Breast epithelium (tissue), 4 donors: ENCODE data around the gene MYBPC3. TPM values are rescaled to one million over a fixed set of nuclear protein-coding genes. Genes with fewer than 3 reads are reported as not detected.

Source experiments
- DNase-seq, 2 donors: peaks; one replicate each; pipeline ENCODE4 v3.0.0-alpha.2; 2019; ENCODE audit warnings: low spot score in 2 of 2
- H3K27ac ChIP-seq, 2 donors: fragments of 200-600 bp; sonication (generic) in 1 of 2; one replicate each; pipeline ENCODE4 v1.5.1; 2016 to 2019; ENCODE audit warnings: mild to moderate bottlenecking in 1 of 2
- H3K27me3 ChIP-seq, 2 donors: fragments of 200-600 bp; sonication (generic) in 1 of 2; one replicate each; pipeline versions ENCODE4 v1.5.1 to v1.6.0; 2017 to 2019; ENCODE audit warnings: control low read depth in 1 of 2, mild to moderate bottlenecking in 1 of 2
- H3K36me3 ChIP-seq: fragments of 200-600 bp; one replicate; pipeline ENCODE4 v1.5.1; 2019
- H3K4me1 ChIP-seq, 2 donors: fragments of 200-600 bp; sonication (generic); one replicate each; pipeline ENCODE4 v1.5.1; 2016 to 2019; ENCODE audit warnings: control low read depth in 1 of 2
- H3K4me3 ChIP-seq, 3 donors: fragments of 200-600 bp; sonication (generic); 1 replicate in 2 of 3; 2 replicates in 1 of 3; pipeline ENCODE4 v1.5.1; 2016 to 2019; ENCODE audit warnings: mild to moderate bottlenecking in 3 of 3, moderate library complexity in 2 of 3
- H3K9me3 ChIP-seq, 2 donors: fragments of 200-600 bp; sonication (generic) in 1 of 2; one replicate each; pipeline ENCODE4 v1.5.1; 2016 to 2019; ENCODE audit warnings: control low read depth in 1 of 2
- CTCF ChIP-seq, 3 donors: fragments of 450-650 bp; IDR thresholded peaks; one replicate each; pipeline ENCODE4 v1.5.1; 2016 to 2017; ENCODE audit warnings: antibody characterized with exemption in 3 of 3, mild to moderate bottlenecking in 3 of 3, moderate library complexity in 3 of 3
- POLR2A ChIP-seq: fragments of 450-650 bp; IDR thresholded peaks from one replicate; pipeline ENCODE4 v1.6.1; 2016; ENCODE audit warnings: antibody characterized with exemption, mild to moderate bottlenecking, moderate library complexity
- POLR2AphosphoS5 ChIP-seq, 3 donors: sonication (generic); formaldehyde crosslinking; IDR thresholded peaks; one replicate each; pipeline ENCODE4 v1.6.1; 2017; ENCODE audit warnings: antibody characterized with exemption in 3 of 3
- intact Hi-C: fragments of 100-400 bp; cut with DNase I; formaldehyde crosslinking; loops from one replicate; pipeline ENCODE4 v1.15.1; 2023; ENCODE audit warnings: low total_unique reads
- total RNA-seq, 3 donors: library from RNA; depleted of rRNA; stranded (reverse); fragments of >200 nt; gene quantifications; one replicate each; pipeline ENCODE4 v1.1.0, GENCODE V29; 2016

The MYBPC3 gene
- total RNA-seq, 3 donors from 2014 or later: under 0.01 TPM; not detected in 1

- Histone ChIP-seq H3K27me3 (no peaks in the 10 kb centered on the region), H3K4me3 (no peak overlapping the region), H3K4me1 (no peaks in the 10 kb centered on the region), H3K36me3 (no peaks in the 10 kb centered on the region), H3K27ac (no peak overlapping the region), H3K9me3 (no peaks in the 10 kb centered on the region)
- DNase-seq: no peak
- TF ChIP-seq CTCF (IDR thresholded peaks at IDR 0.05): no peak
- TF ChIP-seq POLR2AphosphoS5 (IDR thresholded peaks at IDR 0.05): no peak
- TF ChIP-seq POLR2A: no peak
- intact Hi-C loops: no loop called here
These were observed 32.0 kb upstream of the MYBPC3 start for GRCh38 chr11:47384498-47384897.

GRCh38 chr11:47383071-47383470 lies 30.6 kb upstream of the MYBPC3 start:
- no peaks in the 10 kb centered on the region for H3K36me3 ChIP-seq
- no peak for TF ChIP-seq POLR2A
- TF ChIP-seq POLR2AphosphoS5 (IDR thresholded peaks at IDR 0.05): no peak
- TF ChIP-seq CTCF (IDR thresholded peaks at IDR 0.05): no peak
- H3K27ac ChIP-seq: no peak overlapping the region
- DNase-seq: no peak
- no peak overlapping the region for H3K4me3 ChIP-seq
- H3K9me3 ChIP-seq: no peaks in the 10 kb centered on the region
- intact Hi-C loops: no loop called here
- no peaks in the 10 kb centered on the region for H3K4me1 ChIP-seq
- no peaks in the 10 kb centered on the region for H3K27me3 ChIP-seq

GRCh38 chr11:47380078-47380477 lies 27.6 kb upstream of the MYBPC3 start:
- Histone ChIP-seq H3K27me3 (no peaks in the 10 kb centered on the region), H3K4me1 (no peaks in the 10 kb centered on the region), H3K27ac (no peak overlapping the region), H3K4me3 (no peak overlapping the region), H3K36me3 (no peaks in the 10 kb centered on the region), H3K9me3 (no peaks in the 10 kb centered on the region)
- DNase-seq: no peak
- TF ChIP-seq POLR2AphosphoS5 (IDR thresholded peaks at IDR 0.05): no peak
- TF ChIP-seq CTCF (IDR thresholded peaks at IDR 0.05): no peak
- TF ChIP-seq POLR2A: no peak
- intact Hi-C loops: no loop called here

- intact Hi-C loops: no loop called here
- no peaks in the 10 kb centered on the region for H3K36me3 ChIP-seq
- H3K4me1 ChIP-seq: no peaks in the 10 kb centered on the region
- H3K4me3 ChIP-seq: no peak overlapping the region
- H3K27me3 ChIP-seq: no peaks in the 10 kb centered on the region
- H3K9me3 ChIP-seq: no peaks in the 10 kb centered on the region
- TF ChIP-seq CTCF (IDR thresholded peaks at IDR 0.05): no peak
- TF ChIP-seq POLR2A: no peak
- no peak for TF ChIP-seq POLR2AphosphoS5 (IDR thresholded peaks at IDR 0.05)
- DNase-seq: no peak
- no peak overlapping the region for H3K27ac ChIP-seq
These were observed 26.8 kb upstream of the MYBPC3 start for GRCh38 chr11:47379317-47379716.

GRCh38 chr11:47378836-47379170 lies 26.3 kb upstream of the MYBPC3 start:
- Histone ChIP-seq H3K27ac (no peak overlapping the region), H3K9me3 (no peaks in the 10 kb centered on the region), H3K4me3 (no peak overlapping the region)

More at GRCh38 chr11:47378836-47379170, 26.3 kb upstream of the MYBPC3 start:
- no peaks in the 10 kb centered on the region for H3K27me3 ChIP-seq
- DNase-seq: no peak
- intact Hi-C loops: no loop called here
- TF ChIP-seq POLR2A: no peak
- TF ChIP-seq POLR2AphosphoS5 (IDR thresholded peaks at IDR 0.05): no peak
- TF ChIP-seq CTCF (IDR thresholded peaks at IDR 0.05): no peak
- no peaks in the 10 kb centered on the region for H3K36me3 ChIP-seq
- no peaks in the 10 kb centered on the region for H3K4me1 ChIP-seq
